ENCODE measurements around the gene RFX3. TPM values are rescaled to one million over a fixed set of nuclear protein-coding genes. Genes with fewer than 3 reads are reported as not detected.

Gene RFX3
- total RNA-seq, 1 donor from 2014 or later, result 12.1 TPM

DNA sequence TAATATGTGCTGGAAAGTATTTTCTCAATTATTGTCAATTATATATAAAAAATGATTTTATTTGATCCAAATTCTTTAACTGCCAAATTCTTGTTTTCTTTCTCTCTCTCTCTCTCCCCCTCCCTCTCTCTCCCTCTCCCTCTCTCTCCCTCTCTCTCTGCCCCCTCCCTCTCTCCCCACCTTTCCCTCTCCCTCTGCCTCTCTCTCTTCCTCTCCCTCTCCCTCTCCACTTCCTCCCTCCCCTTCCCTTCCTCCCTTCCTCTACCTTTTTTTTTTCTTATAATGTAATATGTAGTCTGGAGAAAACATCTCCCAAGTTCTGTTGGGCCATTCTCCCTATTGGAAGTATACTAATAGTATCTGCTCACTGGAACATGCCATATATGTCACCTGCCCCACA lies 6.4 kb upstream of the RFX3 start:
- no peaks in the 10 kb centered on the region for H4K20me1 ChIP-seq (ENCODE audit: insufficient read depth, low read length)
- Mint-ChIP-seq H3K27ac (ENCODE audit: unreplicated experiment) (no peak overlapping the region), H3K9me3 (ENCODE audit: unreplicated experiment) (no peaks in the 10 kb centered on the region), H3K36me3 (ENCODE audit: low read depth, unreplicated experiment) (no peaks in the 10 kb centered on the region), H3K4me1 (ENCODE audit: low read depth, unreplicated experiment) (peaks cover 11% of the 10 kb centered on the region), H3K4me3 (ENCODE audit: unreplicated experiment) (no peak overlapping the region), H3K27me3 (ENCODE audit: low read depth, unreplicated experiment) (no peaks in the 10 kb centered on the region)
- peaks cover 9% of the 10 kb centered on the region for H3K79me2 ChIP-seq (ENCODE audit: insufficient read depth, low read length)
- peaks cover 5% of the 10 kb centered on the region for H3K4me1 ChIP-seq (ENCODE audit: insufficient read depth, low read length)
- H2AFZ ChIP-seq (ENCODE audit: low read depth, low read length), result no peak overlapping the region
- H3K9ac ChIP-seq (ENCODE audit: low read length), result no peak overlapping the region
- H3K4me3 ChIP-seq (ENCODE audit: insufficient read depth, low read depth, low read length), result no peak overlapping the region
- no peaks in the 10 kb centered on the region for H3K36me3 ChIP-seq (ENCODE audit: insufficient read depth, low read length)
- H3K27me3 ChIP-seq (ENCODE audit: insufficient read depth, low read length), result no peaks in the 10 kb centered on the region
- FAIRE-seq (no peak), DNase-seq (ENCODE audit: low read depth) (no peak)
- H3K27ac ChIP-seq (ENCODE audit: low read depth, low read length), result no peak overlapping the region
- H3K9me3 ChIP-seq (ENCODE audit: insufficient read depth, low read depth, low read length), result no peaks in the 10 kb centered on the region
- H3K4me2 ChIP-seq (ENCODE audit: low read length), result no peak overlapping the region
- no peak for TF ChIP-seq EZH2 (IDR thresholded peaks at IDR 0.05; ENCODE audit: insufficient read depth, low read length)
- TF ChIP-seq, protein P1, sequence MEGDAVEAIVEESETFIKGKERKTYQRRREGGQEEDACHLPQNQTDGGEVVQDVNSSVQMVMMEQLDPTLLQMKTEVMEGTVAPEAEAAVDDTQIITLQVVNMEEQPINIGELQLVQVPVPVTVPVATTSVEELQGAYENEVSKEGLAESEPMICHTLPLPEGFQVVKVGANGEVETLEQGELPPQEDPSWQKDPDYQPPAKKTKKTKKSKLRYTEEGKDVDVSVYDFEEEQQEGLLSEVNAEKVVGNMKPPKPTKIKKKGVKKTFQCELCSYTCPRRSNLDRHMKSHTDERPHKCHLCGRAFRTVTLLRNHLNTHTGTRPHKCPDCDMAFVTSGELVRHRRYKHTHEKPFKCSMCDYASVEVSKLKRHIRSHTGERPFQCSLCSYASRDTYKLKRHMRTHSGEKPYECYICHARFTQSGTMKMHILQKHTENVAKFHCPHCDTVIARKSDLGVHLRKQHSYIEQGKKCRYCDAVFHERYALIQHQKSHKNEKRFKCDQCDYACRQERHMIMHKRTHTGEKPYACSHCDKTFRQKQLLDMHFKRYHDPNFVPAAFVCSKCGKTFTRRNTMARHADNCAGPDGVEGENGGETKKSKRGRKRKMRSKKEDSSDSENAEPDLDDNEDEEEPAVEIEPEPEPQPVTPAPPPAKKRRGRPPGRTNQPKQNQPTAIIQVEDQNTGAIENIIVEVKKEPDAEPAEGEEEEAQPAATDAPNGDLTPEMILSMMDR (IDR thresholded peaks at IDR 0.05; ENCODE audit: insufficient read depth, low read depth, low read length), result no peak

DNA sequence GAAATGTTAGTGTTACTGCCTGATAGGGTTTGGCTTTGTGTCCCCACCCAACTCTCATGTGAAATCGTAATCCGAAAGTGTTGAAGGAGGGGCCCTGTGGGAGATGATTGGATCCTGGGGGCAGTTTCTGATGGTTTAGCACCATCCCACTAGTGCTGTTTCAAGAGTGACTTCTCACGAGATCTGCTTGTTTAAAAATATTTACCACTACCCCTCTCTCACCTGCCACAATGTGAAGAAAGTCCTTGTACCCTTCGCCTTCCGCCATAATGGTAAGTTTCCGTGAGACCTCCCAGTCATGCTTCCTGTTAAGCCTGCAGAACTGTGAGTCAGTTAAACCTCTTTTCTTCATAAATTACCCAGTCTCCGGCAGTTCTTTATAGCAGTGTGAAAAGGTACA lies 2.6 kb upstream of the RFX3 start:
- Mint-ChIP-seq H3K27ac (ENCODE audit: unreplicated experiment) (no peak overlapping the region), H3K4me1 (ENCODE audit: low read depth, unreplicated experiment) (peaks cover 15% of the 10 kb centered on the region), H3K27me3 (ENCODE audit: low read depth, unreplicated experiment) (no peaks in the 10 kb centered on the region), H3K36me3 (ENCODE audit: low read depth, unreplicated experiment) (no peaks in the 10 kb centered on the region), H3K9me3 (ENCODE audit: unreplicated experiment) (no peaks in the 10 kb centered on the region), H3K4me3 (ENCODE audit: unreplicated experiment) (peak overlapping the region; percentile 77)
- H3K27me3 ChIP-seq (ENCODE audit: insufficient read depth, low read length), result no peaks in the 10 kb centered on the region
- no peaks in the 10 kb centered on the region for H4K20me1 ChIP-seq (ENCODE audit: insufficient read depth, low read length)
- no peak overlapping the region for H3K4me3 ChIP-seq (ENCODE audit: insufficient read depth, low read depth, low read length)
- no peaks in the 10 kb centered on the region for H3K36me3 ChIP-seq (ENCODE audit: insufficient read depth, low read length)
- peaks cover 36% of the 10 kb centered on the region for H3K79me2 ChIP-seq (ENCODE audit: insufficient read depth, low read length)
- no peak overlapping the region for H3K9ac ChIP-seq (ENCODE audit: low read length)
- no peaks in the 10 kb centered on the region for H3K9me3 ChIP-seq (ENCODE audit: insufficient read depth, low read depth, low read length)
- no peak overlapping the region for H3K27ac ChIP-seq (ENCODE audit: low read depth, low read length)
- no peak for DNase-seq (ENCODE audit: low read depth)
- H2AFZ ChIP-seq (ENCODE audit: low read depth, low read length), result no peak overlapping the region
- FAIRE-seq, result no peak
- peaks cover 10% of the 10 kb centered on the region for H3K4me1 ChIP-seq (ENCODE audit: insufficient read depth, low read length)
- H3K4me2 ChIP-seq (ENCODE audit: low read length), result peak overlapping the region; percentile 24
- no peak for TF ChIP-seq EZH2 (IDR thresholded peaks at IDR 0.05; ENCODE audit: insufficient read depth, low read length)
- TF ChIP-seq, protein P1 (IDR thresholded peaks at IDR 0.05; ENCODE audit: insufficient read depth, low read depth, low read length), result no peak

DNA sequence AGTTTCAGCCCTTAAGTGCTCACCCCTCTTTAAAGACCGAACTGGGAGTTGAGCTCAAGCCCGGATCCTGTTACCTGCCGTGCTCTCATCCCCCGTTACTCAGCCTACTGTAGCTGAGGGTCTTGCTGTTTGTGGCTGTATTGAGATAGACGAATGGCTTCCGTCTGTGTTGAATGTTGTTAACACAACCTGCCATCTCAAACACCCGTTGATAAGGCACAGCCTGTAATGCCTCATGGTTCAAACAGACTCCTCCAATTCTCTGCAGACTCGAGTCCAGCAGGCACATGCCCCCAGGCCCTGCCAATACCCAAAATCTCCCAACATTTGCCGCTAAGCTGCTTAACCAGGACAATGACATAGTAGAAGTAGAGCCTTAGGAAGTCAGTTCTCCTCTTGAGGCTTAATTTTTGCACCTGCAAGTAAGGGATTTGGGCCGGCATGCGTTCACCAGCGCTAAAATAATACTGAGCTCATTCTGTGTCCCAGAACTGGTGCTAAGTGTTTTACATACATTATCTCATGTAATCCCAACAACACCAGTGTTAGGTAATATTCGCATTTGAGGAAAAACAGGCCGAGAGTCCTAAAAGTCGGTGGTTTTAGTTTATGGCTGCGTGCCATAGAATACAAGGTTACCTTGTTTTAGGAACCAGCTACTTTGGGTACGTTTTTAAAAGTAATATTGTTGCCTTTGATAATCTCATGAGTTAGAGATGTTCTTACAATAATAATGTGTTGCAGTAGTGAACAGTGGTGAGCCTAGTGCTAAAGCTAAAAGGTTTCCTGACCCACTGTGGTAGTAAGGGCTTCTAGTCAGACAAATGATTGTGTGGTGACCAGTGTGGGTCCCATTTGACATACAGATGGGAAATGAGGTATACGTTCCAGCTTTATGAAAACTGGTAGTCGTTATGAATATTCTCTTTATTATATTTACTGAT lies 1.5 kb upstream of the RFX3 start:
- Histone ChIP-seq H3K9me3 (ENCODE audit: insufficient read depth, low read depth, low read length) (no peaks in the 10 kb centered on the region), H3K27me3 (ENCODE audit: insufficient read depth, low read length) (no peaks in the 10 kb centered on the region), H4K20me1 (ENCODE audit: insufficient read depth, low read length) (no peaks in the 10 kb centered on the region), H3K4me3 (ENCODE audit: insufficient read depth, low read depth, low read length) (peak overlapping the region; percentile 92), H3K27ac (ENCODE audit: low read depth, low read length) (peak overlapping the region; percentile 100), H3K79me2 (ENCODE audit: insufficient read depth, low read length) (peaks cover 45% of the 10 kb centered on the region), H3K36me3 (ENCODE audit: insufficient read depth, low read length) (no peaks in the 10 kb centered on the region), H3K4me1 (ENCODE audit: insufficient read depth, low read length) (peaks cover 10% of the 10 kb centered on the region), H2AFZ (ENCODE audit: low read depth, low read length) (peak overlapping the region; percentile 93), H3K4me2 (ENCODE audit: low read length) (peak overlapping the region; percentile 100), H3K9ac (ENCODE audit: low read length) (peak overlapping the region; percentile 100)
- no peak for FAIRE-seq
- peaks cover 21% of the 10 kb centered on the region for H3K4me1 Mint-ChIP-seq (ENCODE audit: low read depth, unreplicated experiment)
- peak overlapping the region; percentile 100 for H3K27ac Mint-ChIP-seq (ENCODE audit: unreplicated experiment)
- peak overlapping the region; percentile 98 for H3K4me3 Mint-ChIP-seq (ENCODE audit: unreplicated experiment)
- H3K9me3 Mint-ChIP-seq (ENCODE audit: unreplicated experiment), result no peaks in the 10 kb centered on the region
- TF ChIP-seq, protein P1 (IDR thresholded peaks at IDR 0.05; ENCODE audit: insufficient read depth, low read depth, low read length), result no peak
- TF ChIP-seq EZH2 (IDR thresholded peaks at IDR 0.05; ENCODE audit: insufficient read depth, low read length), result no peak
- no peak for DNase-seq (ENCODE audit: low read depth)
- no peaks in the 10 kb centered on the region for H3K36me3 Mint-ChIP-seq (ENCODE audit: low read depth, unreplicated experiment)
- H3K27me3 Mint-ChIP-seq (ENCODE audit: low read depth, unreplicated experiment), result no peaks in the 10 kb centered on the region

Data from astrocyte (in vitro differentiated cells and primary cell).